GM21737 (cell line): ENCODE measurements around the gene ZNF207.
"Not testable (repeated sequence)": the region's sequence is repeated elsewhere in the genome, so short reads cannot be mapped to it uniquely, and the experiment has no call there.

Experiments used
- ATAC-seq: cut with Tn5 transposase; IDR thresholded peaks from one replicate; pipeline ENCODE4 v1.9.1; 2021; ENCODE audit warnings: mild to moderate bottlenecking, moderate library complexity; ENCODE audit not compliant: unreplicated experiment

ZNF207 gene

DNA sequence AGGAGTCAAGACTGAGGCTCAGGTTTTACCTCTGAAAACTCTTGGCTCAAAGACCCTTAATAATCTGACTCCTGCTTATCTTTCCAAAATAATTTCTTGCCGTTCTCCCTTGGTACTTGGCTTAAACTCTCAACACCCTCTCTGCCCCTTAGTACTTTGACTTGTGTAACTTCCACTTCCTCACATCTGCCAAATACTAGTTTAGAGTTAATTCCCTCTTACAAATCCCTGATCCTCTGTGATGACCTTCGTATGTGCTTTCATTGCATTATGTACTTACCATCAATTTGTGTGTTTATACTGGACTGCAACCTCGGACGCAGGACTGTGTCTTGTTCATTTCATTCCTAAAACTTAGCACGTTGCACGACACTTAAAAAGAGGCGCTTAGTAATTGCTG lies 35.2 kb downstream of the ZNF207 start:
- ATAC-seq: no peak

DNA sequence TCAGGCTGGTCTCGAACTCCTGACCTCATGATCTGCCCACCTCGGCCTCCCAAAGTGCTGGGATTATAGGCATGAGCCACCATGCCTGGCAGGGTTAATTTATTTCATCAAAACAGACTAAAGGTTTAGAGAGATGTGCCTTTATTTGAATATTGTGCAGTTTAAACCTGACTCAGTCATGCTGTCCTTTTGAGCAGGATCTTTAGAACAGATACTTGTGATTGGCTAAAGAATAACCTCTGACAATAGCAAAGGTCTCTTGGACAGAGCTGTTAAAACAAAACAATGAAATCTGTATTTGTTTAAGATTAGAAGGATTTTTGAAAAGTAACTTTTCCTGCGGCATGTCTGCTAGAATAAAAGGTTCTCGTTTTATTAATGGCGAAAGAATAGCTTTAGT lies 36.0 kb downstream of the ZNF207 start:
- no peak for ATAC-seq

DNA sequence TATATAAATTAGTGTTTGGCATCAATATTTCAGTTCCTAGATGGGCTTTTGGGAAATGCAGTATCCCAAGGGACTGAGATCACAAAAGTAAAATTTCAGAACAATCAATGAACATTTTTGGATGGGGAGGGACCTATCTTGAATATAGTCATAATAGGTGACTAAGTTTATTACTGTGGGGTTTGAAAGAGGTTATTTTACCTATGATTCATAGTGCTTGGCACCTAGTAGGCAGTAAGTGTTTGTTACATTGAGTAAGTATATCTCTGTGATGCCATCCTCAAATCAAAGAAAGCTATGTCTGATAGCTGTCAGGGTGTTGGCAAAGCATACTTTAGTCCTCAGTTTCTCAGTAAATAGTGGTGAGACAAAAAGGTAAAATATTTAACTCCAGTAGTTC lies 36.9 kb downstream of the ZNF207 start:
- no peak for ATAC-seq

DNA sequence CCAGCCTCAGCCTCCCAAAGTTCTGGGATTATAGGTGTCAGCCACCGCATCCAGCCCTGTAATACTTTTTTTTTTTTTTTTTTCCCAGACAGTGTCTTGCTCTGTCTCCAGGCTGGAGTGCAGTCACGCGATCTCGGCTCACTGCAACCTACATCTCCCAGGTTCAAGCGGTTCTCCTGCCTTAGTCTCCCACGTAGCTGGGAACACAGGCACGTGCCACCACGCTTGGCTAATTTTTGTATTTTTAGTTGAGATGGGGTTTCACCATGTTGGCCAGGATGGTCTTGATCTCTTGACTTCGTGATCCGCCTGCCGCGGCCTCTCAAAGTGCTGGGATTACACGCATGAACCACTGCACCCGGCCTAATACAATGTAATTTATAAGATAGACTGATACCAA lies 38.2 kb downstream of the ZNF207 start:
- ATAC-seq: not testable (repeated sequence)

DNA sequence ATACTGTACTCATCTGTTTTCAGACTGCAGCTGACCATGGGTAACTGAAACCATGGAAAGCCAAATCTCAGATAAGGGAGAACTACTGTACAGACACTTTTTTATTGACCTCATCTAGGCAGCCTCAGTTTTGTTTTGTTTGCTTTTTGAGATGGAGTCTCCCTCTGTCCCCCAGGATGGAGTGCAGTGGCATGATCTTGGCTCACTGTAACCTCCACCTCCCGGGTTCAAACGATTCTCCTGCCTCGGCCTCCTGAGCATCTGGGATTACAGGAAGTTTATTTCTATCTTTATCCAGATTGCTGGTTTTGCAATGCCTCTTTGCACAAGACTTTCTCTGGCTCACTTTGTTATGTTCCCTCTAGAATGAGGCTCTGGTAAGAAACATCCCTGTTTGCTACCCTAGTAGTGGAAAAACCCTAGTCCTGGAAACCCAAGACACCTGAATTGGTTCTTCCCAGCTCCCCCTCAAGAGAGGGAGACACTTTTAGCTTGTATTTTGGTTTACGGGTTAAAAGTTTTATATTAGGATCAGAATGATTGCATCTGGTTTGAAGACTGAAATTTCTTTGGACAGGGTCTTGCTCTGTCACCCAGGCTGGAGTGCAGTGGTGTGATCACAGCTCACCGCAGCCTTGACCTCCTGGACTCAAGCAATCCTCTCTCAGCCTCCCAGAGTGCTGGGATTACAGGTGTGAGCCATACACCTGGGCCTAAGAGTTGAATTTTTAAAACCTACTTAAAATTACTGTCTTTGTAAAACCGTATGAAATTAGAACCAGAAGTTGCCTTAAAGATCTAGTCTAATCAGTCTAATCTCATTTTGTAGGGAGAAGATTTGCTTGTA lies 38.9 kb downstream of the ZNF207 start:
- ATAC-seq: no peak

DNA sequence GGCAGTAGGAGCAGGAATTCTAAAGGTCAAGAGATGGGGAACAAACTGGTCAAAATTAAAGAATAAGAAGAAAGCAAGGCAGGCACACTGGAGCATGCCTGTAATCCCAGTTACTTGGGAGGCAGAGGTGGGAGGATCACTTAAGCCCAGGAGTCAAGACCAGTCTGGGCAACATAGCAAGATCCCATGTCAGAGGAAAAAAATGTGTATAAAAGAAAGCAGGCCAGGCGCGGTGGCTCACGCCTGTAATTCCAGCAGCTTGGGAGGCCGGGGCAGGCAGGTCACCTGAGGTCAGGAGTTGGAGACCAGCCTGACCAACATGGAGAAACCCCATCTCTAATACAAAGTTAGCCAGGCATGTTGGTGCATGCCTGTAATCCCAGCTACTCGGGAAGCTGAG lies 43.9 kb downstream of the ZNF207 start:
- no peak for ATAC-seq

DNA sequence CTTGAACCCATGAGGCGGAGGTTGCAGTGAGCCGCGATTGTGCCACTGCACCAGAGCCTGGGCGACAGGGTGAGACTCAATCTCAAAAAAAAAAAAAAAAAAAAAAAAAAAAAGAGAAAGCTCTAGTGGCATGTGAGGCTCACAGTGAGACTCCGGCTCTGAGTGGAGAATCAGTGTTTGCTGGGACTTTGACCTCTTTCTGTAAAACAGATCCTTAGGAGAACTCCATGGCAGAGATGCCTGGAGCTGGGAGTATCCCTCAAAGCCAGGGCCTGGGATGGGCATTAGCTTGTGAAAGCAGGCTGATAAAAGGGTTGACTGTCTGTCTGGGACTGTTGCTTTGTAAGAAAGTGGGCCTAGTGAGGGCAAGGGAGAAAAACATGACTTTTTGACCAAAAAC lies 46.4 kb downstream of the ZNF207 start:
- ATAC-seq: no peak

DNA sequence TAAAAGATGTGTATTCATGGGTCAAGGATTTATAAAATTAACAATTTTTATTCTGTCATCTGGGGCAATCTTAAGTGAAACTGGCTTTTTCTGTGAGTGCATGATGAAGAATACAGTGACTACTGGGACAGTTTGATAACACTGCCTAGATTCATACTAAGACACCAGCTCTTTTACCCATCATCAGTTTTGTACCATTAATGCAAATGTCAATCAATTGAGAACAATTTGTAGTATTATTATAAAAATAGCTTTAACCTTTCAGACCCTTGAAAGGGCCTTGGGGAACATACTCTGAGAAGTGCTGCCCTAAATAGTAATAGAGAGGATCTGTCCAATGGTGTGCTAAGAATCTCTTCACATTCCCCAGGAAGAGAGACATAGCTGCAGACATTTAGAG lies 49.0 kb downstream of the ZNF207 start:
- no peak for ATAC-seq

DNA sequence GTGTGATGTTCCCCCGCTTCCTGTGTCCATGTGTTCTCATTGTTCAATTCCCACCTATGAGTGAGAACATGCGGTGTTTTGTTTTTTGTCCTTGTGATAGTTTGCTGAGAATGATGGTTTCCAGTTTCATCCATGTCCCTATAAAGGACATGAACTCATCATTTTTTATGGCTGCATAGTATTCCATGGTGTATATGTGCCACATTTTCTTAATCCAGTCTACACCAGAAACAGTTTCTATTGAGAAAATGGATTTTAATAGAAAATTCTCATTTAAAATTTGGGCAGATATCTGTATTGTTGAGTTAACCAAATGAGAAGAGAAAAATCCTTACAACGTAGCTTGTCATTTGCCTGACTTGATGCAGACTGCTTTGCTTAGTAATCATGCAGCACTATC lies 60.1 kb downstream of the ZNF207 start:
- not testable (repeated sequence) for ATAC-seq

DNA sequence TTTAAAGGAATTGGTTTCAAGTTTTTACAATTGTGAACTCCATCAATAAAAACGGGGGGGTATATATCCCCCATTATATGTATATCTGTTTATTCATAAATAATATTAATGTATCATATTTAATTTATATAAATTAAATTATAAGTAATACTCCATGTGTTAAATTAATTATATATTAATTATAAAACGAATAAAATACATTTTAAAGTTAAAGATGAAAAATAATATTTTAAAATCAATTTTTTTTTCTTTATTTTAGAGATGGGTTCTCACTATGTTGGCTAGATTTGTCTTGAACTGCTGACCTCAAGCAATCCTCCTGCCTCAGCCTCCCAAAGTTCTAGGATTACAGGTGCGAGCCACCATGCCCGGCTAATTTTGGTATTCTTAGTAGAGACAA lies 76.9 kb downstream of the ZNF207 start:
- no peak for ATAC-seq

DNA sequence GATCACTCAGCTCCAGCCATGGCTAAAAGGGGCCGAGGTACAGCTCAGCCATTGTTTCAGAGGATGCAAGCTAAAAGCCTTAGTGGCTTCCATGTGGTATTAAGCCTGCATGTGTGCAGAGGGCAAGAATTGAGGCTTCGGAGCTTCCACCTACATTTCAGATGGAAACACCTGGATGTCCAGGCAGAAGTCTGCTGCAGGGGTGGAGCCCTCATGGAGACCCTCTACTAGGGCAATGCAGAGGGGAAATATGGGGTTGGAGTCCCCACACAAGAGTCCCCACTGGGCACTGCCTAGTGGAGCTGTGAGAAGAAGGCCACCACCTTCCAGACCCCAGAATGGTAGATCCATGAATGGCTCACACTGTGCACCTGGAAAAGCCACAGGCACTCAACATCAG lies 79.6 kb downstream of the ZNF207 start:
- no peak for ATAC-seq
